Measurements from ENCODE around the gene ETFA. TPM values are rescaled to one million over a fixed set of nuclear protein-coding genes. Genes with fewer than 3 reads are reported as not detected.

Gene ETFA
- total and polyA plus RNA-seq, 11 donors: 210 to 536 (median 309) TPM

DNA sequence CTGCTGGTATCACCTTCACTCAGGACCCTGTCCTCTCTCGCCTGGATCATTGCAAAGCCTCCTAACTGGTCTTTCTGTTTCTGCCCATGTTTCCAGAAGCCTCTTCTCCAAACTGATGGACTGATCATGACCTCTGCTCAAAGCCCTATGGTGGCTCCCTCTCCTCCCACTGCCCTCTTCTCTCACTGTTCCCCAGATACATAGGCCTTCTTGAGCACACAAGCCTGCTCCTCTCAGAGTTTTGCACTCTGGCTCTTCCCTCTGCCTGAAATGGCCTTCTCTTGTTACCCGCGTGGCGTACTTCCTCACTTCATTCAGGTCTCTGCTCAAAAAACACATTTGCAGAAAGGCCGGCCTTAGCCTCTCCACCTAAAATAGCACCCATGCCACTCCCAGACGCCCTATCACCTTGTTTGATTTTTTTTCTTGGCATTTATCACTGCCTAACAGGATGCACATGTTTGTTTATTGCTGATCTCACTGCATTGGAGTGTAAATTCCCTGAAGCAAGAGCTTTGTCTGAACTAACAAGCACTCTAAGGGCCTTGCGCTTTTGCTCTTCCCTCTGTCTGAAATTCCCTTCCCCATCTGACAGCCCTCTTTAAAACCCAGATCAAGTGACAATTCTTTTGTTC is 1.4 kb upstream of the ETFA start:
- Histone ChIP-seq H3K27ac (peak overlapping the region in 8 of 12 donors; percentile 19 to 94 (median 42)), H3K4me1 (peaks cover 0 to 36% (median 23%) of the 10 kb centered on the region in 12 donors), H3K9me3 (no peaks in the 10 kb centered on the region), H3K27me3 (no peaks in the 10 kb centered on the region), H3K36me3 (peaks cover 0 to 5% (median 0%) of the 10 kb centered on the region in 9 donors), H3K4me3 (no peak overlapping the region)
- TF ChIP-seq POLR2A (IDR thresholded peaks at IDR 0.05): no peak
- TF ChIP-seq CTCF (IDR thresholded peaks at IDR 0.05): no peak
- ATAC-seq (no peak), DNase-seq (no peak)
- intact Hi-C loops (cut with DNase I): loop anchor here in 1 of 10 donors (10.0 kb wide), 1 partner anchor 118 kb away; no protein-coding TSS in a partner anchor
- 56 to 71% (median 59%) methylated on average over 7 of the region's 7 CpGs for WGBS, 4 donors

DNA sequence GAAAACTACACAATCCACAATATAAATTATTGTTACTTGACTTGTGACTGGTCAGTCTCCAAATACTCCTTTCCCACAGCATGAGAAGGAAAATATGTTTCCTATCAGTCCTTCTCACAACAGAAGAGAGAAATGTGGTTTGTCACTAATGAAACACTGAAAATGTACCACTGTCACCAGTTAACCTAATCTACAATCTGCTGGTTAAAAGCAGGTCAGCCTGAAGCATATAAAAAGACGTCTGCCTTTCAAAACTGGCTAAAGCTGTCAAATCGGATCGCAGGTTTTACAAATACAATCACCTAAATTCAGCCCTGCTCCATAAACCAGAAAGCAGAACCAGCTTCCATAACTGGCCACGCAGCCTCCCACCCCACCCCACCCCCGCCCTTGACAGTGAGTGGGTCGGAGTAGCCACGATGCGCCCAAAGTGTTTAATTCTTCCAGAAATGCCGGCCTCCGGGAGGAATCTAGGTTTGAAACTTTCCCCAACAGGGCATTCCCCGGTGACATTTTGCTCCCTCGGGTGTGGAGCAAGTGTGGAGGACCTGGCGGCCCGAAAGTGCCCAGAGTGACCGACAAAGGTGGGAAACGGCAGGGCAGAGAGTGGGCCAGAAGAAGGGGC is 682 bp downstream of the ETFA start:
- peak overlapping the region; percentile 67 to 97 (median 84) for H3K4me3 ChIP-seq
- DNase-seq: no peak
- no peaks in the 10 kb centered on the region for H3K27me3 ChIP-seq
- H3K9me3 ChIP-seq: no peaks in the 10 kb centered on the region
- TF ChIP-seq CTCF (IDR thresholded peaks at IDR 0.05) (no peak), POLR2A (IDR thresholded peaks at IDR 0.05) (no peak)
- H3K27ac ChIP-seq: peak overlapping the region; percentile 69 to 94 (median 90)
- WGBS, 4 donors: 0 to 1% (median 1%) methylated on average over 12 to 16 of the region's 16 CpGs
- ATAC-seq: peak in 3 of 4 donors; percentile 3 to 28 (median 22)
- intact Hi-C loops (cut with DNase I): loop anchor here in 1 of 10 donors (10.0 kb wide), 1 partner anchor 116 kb away; no protein-coding TSS in a partner anchor
- peaks cover 0 to 5% (median 0%) of the 10 kb centered on the region in 9 donors for H3K36me3 ChIP-seq
- peaks cover 0 to 44% (median 28%) of the 10 kb centered on the region in 12 donors for H3K4me1 ChIP-seq

GRCh38 chr15:76309601-76310330 is 1.5 kb downstream of the ETFA start:
- H3K4me3 ChIP-seq: peak overlapping the region in 11 of 12 donors; percentile 67 to 97 (median 84)
- peak overlapping the region in 1 of 12 donors; percentile 92 for H3K27ac ChIP-seq

More at GRCh38 chr15:76309601-76310330, 1.5 kb downstream of the ETFA start:
- intact Hi-C loops (cut with DNase I): loop anchor here in 1 of 10 donors (10.0 kb wide), 1 partner anchor 115 kb away; no protein-coding TSS in a partner anchor
- Histone ChIP-seq H3K9me3 (no peaks in the 10 kb centered on the region), H3K36me3 (peaks cover 0 to 5% (median 0%) of the 10 kb centered on the region in 9 donors), H3K4me1 (peaks cover 0 to 48% (median 29%) of the 10 kb centered on the region in 12 donors), H3K27me3 (no peaks in the 10 kb centered on the region)
- ATAC-seq (no peak), DNase-seq (peak in 1 of 5 donors; percentile 13)
- TF ChIP-seq CTCF (IDR thresholded peaks at IDR 0.05) (no peak), POLR2A (IDR thresholded peaks at IDR 0.05) (no peak)
- WGBS, 4 donors: 77 to 88% (median 84%) methylated on average over 12 to 13 of the region's 13 CpGs
